Measurements from ENCODE around the gene SERPINE3.

SERPINE3 gene

DNA sequence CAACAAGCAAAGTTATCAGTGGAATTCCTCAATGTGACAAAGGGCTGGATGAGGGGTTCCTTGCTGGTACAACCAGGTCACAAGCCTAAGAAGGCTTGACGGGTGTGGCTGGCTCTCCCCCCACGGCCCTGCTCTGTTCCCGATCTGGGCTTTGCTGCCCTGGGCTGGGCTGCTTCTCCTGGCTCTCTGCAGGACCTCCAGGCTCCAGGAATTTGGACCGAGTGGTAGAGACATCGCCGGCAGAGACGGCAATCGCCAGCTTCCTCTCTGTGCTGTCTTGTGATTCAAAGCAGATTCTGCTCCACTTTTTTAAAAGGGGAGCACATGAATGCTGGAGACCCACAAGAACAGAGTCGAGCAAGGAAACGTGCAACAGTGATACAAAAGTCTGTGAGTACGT is at the start of gene SERPINE3:
SERPINE3 (plus strand) TSS at position 338 of the 400 bp plus-strand sequence. CDS start 1,401 bp downstream, outside the sequence.
- DNase-seq = no peak

DNA sequence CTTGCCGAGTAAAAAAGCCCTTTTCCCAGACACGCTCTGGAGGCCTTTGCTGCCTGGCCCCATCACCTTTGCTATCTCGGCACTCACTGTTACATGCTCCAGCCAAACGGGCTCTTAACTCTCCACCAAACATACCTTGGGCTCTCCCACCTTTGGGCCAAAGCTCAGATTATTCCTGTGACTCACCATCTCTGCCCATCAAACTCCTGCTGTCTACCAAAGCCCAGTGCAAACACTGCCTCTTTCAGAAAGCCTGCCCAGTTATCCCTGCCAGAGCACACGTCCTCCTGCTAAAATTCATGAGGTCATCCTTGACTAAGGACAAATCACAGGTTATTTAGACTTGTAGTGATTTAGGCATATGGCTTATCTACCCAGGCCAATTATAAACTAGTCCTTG is 48.1 kb upstream of the SERPINE3 start:
- no peak for DNase-seq

DNA sequence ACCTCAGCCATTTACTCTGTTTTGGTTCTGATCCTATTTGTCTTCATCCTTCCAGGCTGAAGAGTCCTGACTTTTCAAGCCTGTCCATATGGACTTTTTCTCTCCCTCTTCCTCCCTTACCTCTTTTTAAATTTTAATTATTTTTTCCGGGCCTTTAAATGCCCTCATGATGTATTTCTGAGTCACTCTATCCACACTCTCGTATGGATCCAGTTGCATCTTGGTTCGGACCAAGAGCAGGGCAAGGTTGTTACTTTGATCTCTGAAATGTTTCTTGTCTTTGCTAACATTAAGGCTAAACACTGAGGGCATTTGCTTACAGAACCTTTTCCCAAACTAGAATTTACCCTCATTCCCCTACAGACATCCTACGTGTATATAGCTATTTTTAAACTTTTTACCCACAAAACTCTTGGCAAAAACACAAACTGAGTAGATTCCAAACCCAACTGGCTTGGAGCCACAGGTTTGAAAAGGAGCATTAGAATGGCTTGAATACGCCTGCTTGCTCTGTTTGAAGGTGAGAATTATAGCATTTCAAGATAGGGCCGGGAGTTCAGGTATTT is 47.4 kb upstream of the SERPINE3 start:
- no peak for DNase-seq

DNA sequence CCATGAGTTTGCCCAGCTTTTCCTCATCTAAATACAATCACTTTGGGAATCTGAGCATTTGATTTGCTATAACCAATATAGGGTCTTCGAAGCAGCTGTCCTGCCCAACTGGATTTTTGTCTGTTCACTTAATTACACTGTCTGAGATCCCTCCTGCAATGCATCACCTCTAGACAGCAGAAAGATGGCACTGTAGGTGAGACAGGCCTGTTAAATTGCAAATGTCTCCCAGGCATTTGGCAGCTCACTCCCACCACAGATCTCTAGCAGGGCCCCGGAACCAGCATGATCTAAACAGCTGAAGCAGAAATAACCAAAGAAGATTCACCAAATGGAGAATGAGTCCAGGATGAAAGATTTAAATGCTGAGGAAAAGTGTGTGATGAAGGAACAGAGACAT is 41.9 kb upstream of the SERPINE3 start:
- DNase-seq = no peak

DNA sequence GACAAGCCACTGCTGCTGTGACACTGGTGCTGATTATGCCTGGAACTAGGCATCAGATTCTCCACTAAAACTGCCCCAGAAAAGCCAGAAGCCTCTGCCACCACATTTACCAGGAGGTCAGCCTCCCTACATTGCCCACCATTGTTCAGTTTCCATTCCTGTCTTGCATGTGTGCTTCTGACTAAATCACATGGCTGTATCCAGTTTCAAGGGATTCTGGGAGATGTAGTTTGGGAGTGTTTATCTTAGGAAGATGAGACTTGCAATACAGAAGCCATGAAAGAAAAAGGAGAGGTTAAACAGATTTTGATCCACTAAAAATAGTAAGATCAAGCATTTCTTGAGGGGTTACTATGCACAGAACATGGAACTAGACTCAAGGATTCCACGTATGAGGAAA is 40.7 kb upstream of the SERPINE3 start:
- no peak for DNase-seq

DNA sequence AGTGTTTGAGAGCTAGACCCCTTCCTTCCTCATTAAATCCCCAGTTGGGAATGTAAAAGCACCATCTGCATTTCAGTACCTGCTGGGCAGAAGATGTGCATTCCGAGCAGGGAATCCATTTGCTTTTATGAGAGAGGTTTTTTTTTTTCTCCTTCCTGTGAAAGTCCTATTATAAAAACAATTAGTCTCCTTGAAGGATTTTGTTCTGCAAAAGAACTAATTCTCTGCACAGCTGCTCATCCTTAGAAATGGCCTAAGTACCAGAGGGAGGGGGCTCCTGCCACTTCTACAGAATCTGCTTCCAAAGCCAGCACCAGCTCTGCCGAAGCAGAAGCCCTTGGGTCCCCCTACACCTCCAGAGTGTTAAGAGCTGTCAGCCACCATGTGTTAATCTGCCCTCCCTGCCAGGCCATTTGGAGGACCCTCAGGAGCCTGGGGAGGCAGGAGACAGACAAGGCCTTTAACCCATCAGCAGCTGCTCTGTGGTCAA is 36.4 kb upstream of the SERPINE3 start:
- DNase-seq = no peak

DNA sequence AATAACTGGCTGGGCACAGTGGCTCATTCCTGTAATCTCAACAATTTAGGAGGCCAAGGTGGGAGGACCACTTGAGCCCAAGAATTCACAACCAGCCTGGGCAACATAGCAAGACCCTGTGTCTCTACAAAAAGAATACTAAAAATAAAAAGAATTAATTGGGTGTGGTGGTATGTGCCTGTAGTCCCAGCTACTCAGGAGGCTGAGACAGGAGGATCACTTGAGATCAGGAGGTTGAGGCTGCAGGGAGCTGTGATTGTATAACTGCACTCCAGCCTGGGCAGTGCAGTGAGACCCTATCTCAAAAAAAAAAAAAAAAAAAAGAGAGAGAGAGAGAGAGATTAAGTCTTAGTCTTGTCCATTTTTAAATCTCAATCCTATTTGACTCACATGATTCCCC is 35.6 kb upstream of the SERPINE3 start:
- DNase-seq = no peak

DNA sequence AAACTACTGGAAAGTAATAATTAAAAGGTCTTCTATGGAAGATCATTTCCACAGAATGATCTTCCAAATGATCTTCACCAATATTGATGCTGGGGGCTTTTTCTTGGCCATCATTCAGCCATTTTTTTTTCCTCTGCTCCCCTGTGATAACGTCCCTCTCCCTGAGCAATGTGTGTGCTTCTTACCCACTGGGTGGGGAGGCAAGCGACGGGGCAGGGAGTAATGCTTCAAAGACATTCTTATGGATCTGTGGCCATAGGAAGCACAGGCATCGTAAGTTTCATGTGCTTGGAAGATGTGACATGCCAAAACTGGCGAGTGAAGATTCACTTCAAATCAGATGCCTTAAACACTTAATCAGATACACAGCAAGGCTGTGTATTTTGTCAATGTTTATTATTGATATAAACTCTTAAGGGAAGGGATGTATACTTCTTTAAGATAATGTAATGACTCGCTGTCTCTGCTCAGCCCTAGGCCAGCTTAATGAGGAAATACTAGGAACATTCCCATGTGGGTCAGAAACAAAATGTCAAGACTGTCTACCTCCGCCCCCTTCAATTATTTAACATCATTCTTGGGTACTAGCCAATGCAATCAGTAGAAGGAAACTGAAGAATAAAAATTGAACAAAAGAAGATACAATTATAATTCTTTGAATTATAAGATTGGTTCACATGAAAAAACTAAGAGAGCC is 34.1 kb upstream of the SERPINE3 start:
- DNase-seq = no peak

DNA sequence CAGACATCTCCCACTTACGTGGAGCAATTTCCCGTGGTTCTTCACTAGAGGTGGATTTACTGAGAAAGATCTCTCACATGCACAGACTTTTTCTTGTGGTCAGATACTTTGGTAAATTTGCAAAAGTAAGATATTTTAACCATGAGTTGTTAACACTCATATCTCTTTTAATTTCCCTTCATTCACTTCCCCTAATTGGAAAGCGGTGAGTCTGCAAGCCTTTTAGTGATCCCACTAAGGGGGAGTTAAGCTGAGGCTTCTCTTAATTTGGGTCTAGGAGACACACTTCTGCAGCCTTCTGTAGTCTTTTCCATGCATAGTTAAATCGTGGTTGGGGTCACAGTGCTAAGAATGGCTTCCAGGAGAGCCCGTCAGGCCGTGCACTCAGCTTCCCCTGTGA is 30.7 kb upstream of the SERPINE3 start:
- no peak for DNase-seq

DNA sequence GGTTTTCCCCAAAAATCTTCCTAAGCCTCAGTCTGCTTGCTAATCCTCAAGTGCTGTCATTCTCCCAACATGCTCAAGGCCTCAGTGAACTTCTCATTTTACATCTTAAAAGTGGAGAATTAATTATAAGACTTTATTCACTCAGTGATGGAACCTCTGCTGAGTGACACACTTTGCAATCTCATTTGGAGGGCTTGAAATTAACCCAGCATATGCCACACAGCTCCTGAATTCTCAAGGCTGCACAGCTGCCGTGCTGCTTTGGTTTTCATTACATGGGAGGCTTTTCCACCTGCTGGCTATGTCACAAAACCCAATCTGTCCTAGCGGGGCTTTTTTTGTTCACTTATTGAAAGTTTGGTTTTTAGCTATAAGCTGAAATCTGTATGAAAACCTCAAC is 28.3 kb upstream of the SERPINE3 start:
- no peak for DNase-seq

DNA sequence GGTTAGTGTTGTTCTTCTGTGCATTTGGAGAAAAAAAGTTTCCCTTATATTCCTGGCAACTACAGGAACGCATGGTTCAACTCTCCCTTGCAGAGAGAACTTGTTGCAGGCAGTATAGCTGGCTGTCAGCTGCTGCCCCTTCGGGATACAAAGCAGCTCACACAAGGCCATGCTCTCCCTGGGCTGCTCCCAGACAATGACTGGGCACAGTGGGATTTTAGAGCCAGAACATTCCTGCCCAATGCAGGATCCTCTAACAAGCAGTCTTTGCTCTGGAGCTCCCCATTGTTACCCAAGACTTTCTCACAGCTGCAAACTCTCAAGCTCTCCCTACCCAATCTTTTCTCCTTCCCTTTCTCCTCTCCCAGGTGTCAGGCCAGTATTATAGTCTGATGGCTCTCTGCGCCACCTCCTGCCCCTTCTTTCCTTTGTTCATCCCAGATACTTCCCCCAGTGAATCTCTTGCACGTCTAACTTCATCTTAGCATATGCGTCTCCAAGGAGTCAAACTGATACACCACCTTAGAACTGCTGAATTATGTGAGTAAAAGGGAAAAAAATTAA is 27.5 kb upstream of the SERPINE3 start:
- no peak for DNase-seq

DNA sequence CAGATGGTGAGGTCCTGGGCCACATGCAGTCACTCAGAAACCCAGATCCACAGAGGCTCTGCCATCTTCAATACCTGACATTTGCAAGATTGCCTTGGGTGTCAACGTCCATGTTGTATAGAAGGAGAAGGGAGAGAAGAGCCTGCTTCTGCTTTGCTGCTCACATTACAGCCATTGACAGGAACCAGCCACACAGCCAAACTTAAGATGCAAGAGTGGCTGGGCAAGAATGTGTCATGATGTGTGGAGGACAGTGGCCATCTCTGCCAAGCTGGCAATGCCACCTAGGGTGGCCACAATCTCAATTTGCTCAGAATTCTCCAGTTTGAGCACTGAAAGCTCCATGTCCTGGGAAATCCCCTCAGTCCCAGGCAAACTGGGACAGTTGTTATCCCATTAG is 25.9 kb upstream of the SERPINE3 start:
- DNase-seq = no peak

DNA sequence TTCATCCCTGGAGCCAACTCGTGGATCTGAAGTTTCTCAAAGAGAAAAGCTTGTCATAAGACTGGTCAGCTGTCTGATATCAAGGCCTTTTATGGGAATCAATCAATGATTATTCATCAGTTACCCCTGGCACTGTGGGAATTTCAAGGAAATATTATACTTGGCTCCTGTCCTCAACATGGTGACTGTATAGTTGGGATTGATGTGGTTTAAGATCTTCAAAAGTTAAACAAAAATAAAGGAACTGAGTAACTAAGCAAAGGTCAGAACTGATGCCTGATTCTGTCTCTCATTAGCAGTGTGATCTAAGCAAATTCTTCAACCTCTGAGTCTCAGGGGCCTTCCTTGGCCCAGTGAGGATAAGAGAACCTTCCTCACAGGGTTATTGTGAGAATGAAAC is 22.2 kb upstream of the SERPINE3 start:
- DNase-seq = no peak

DNA sequence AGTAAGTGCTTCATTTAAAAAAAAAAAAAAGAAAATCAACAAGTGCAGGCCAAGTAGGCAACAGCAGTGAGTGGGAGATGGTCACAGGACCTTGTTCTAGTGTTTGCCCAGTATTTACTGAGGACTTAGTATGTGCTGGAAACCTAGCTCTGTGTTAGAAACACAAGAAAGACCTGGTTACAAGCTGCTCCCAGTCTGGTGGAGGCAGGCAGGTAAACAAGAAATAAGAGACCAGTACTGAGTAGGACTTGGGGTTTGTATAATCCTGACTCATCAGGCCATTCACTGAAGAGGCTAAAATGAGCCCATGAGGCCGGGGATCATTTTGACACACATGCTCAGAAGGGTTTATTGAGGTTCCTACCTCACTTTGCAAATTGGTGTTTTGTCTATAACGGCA is 21.5 kb upstream of the SERPINE3 start:
- DNase-seq = no peak

DNA sequence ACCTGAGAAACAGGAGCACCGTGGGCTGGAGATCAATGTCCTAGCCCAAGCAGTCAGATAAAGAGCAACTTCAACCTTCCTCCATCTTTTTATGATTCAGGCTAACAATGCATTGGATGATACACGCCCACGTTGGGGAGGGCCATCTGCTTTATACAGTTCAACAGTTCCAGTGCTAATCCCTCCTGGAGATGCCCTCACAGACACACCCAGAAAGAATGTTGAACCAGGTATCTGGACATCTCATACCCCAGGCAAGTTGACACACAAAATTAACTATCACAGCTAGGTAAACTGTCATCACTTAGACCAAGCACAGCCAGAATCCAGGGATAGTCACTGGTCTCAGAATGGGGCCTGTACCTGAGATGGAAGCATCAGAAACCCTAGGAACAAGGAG is 20.6 kb upstream of the SERPINE3 start:
- no peak for DNase-seq

DNA sequence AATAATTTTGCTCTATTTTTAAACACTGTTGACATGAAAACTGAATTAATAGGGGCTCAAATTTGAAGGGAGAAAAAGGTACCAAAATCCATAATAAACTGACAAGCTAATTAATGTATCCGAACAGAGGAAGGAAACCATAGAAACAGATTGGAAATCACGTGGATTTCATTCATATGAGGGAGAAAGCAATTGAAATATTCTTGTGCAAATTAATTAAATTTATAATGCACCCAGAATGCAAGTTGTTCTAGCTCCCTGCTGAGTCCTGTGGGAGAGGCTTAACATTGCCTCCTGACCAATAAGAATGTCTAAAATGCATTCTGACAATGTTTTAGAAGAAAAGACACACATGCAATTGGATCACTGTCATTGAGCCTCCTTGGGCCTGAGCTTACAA is 17.7 kb upstream of the SERPINE3 start:
- no peak for DNase-seq

DNA sequence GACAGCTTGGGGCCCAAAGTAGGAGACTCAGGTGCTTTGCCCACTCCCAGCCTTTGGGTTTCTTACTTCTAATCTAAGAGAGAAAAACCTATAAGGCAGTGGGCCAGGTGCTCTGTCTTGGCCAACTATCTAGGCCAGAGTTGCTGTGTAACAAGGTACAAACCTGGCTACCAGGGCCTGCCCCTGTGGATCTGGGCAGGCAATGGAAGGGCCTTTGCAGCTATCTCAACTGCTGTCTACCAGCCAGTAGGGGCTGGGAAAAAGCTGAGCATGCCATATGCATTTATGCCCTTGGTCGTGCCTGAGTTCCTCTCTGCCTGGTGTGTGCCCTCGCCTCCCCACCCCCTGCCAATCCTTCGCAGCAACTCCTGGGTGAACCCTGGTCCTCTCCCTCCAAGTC is 16.7 kb upstream of the SERPINE3 start:
- DNase-seq = no peak

DNA sequence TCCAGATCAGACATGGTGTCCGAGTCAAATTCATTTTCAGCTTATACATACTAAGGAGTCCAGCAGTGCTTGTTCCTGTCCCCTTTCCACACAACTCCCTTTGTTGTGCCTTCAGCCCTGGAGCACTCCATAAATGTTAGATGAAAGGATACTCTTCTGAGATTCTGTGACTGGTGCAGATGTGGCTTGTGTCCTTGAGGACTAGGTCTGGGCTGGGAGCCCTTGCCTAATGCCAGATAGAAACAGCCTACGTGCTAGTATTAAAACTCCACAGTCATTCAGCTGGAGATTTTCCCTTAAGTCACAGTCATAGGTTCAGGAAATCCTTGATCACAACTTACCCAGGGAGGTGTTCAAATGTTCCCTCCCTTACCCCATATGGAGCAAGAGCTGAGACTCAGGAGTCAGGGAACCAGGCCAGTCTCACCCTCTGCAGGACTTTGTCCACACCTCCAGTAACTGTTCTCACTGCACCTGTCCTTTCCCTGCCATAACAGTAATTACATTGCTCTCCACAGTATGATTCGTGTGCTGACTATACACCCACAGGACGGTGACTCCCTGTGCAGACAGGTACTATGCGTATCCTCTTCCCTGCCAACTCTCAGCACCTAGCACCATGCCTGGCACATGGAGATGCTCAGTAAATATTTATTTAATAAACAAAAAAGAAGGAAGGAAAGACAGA is 15.5 kb upstream of the SERPINE3 start:
- no peak for DNase-seq

DNA sequence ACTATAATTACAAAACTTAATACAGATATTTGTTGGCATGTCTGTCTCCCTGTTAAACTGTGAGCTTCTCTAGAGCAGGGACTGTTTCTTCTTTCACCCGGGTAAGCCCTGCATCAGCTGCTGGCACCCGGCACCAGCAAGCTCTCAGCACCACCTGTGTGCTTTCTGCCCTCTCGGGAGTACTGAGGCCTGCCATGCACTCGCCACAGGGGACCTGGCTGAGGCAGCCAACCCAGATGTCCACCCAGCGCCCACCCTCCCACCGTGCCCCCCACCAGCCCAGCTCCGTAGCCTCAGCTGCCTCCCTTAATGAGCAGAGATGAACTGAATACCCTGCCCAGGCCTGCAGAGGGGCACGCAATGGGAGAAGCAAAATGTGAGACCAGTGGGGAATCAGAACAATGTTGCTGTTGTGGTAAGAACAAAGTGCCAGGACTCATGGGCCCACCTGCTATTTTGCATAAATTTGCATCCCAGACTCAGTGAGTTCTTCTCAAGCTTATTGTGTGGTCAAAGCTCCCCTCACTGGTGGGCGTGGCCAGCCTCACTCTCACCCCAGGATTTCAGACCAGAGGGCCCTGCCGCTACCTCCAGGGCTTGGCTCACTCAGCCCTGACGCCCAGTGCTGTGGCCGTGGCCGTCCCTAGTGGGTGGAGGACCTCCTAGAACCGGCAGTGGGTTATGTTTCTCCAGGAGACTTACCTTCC is 14.6 kb upstream of the SERPINE3 start:
- no peak for DNase-seq

DNA sequence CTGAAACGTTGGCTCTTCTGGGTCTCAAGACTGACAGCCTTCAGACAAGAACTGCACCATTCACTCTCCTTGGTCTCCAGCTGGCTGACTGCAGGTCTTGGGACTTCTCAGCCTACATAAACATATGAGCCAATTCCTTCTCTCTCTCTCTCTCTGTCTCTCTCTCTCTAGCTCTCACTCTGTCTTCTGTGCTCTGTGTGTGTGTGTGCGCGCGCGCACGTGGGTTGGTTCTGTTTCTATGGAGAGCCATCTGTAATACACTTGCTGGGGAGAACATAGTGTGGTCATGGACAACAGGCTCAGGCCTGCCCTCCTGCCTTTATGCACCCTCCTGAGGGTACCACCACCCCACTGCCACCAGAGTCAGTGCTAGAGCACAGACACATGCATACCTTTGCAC is 13.7 kb upstream of the SERPINE3 start:
- no peak for DNase-seq

DNA sequence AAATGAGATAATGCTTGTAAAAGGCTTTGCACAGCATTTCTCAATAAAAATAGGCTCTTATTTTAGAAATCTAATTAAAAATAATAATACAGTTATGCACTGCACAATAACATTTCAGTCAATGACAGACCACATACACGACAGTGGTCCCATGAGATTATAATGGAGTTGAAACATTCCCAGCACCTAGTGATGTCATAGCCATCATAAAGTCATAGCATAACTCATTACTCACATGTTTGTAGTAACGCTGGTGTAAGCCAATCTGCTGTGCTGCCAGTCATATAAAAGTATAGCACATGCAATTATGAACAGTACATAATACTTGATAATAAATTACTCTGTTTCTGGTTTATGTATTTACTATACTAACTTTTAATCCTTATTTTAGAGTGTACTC is 12.7 kb upstream of the SERPINE3 start:
- no peak for DNase-seq

DNA sequence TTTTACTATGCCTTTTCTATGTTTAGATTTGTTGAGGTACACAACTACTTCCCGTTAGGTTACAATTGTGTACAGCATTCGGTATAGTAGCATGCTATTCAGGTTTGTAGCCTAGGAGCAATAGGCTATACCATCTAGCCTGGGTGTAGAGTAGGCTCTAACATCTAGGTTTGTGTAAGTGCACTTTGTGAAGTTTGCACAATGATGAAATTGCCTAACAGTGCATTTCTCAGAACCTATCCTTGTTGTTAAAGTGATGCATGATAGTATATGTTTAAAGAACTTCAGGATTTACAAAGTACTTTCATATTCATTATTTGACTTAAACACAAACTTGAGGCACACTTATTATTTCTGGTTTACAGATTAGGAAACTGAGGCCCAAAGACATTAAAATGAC is 11.5 kb upstream of the SERPINE3 start:
- no peak for DNase-seq

DNA sequence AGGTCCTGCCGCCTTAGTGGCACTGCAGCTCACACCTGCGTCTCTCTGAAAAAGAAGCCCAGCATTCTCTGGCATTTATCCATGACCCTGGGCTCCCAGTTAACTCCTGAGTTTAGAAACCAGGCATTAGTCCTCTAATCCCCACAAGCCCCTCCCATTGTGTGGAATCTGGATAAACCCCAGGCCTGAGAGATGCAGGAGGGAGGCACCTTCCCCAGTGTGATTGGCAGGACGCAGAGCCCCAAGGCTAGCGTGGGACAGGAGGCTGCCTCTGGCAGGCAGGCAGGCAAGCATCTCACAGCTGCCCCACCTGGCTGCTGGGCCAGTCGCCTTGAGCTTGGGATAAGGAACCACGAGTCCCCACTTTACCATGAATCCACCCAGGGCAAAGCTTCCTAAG is 11.0 kb upstream of the SERPINE3 start:
- no peak for DNase-seq
